Measurements from ENCODE around the gene EPB41L3.
"Not testable (repeated sequence)": the region's sequence is repeated elsewhere in the genome, so short reads cannot be mapped to it uniquely, and the experiment has no call there.

Gene EPB41L3

DNA sequence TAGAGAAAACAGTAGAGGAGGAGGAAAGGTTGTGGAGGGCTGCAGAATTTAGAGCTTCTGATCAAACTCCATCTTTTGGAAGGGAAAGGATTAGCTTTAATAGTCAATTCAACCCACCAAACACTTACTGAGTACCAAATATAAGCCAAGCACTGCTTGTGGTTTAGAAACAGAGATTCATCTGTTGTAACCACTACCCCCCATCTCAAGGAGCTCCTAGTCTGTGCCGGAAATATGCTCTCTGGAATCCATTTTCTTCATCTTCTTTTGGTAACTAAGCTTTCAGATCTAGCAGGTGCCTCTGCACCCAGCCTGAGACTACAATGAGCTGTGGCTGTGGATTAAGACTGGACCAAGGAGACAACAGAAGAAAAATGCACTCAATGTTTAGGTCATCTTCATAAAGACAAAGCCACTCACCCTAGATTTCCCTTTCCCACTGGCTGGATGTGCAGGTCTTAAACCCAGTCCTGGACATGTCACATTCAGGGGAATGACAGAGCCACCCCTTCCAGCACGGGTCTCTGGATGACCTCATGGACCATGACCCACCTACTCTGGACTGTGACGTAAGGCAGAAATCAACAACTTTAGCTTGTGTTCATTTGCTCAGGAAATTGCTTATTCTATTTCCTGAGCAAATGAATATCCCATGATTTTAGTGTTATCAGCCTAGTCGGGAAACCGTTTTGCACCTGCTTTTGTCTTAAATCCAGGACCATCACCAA, 52.9 kb downstream of the EPB41L3 start:
- no peak for DNase-seq

DNA sequence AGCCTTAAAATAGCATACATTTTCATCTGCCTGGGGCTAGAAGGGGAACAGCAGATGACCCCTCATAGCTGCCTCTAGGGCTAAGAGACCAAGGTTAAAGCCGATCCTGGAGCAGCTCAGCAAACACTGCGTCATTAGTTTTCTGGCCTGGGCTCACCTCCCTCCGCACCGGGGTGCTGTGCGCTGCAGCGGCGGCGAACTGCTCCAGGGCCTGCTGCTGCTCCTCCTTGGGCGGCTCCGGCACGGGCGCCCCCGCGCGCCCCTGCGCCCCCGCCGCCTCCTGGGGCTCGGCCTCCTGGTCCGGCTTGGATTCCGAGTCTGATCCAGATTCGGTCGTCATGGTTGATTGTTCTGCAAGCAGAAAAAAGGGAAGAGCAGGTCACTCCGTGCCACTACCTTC, 55.0 kb downstream of the EPB41L3 start:
- DNase-seq: no peak

DNA sequence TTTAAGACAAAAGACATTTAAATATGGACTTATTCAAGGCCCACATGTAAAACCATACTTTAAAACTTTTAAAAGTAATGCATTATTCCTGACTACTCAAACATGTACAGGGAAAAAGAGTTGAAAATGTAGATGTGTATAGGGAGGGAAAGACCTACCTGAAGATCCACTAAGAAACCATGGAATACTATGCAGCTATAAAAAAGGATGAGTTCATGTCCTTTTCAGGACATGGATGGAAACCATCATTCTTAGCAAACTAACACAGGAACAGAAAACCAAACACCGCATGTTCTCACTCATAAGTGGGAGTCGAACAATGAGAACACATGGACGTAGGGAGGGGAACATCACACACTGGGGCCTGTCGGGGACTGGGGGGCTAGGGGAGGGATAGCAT, 55.8 kb downstream of the EPB41L3 start:
- DNase-seq: not testable (repeated sequence)

DNA sequence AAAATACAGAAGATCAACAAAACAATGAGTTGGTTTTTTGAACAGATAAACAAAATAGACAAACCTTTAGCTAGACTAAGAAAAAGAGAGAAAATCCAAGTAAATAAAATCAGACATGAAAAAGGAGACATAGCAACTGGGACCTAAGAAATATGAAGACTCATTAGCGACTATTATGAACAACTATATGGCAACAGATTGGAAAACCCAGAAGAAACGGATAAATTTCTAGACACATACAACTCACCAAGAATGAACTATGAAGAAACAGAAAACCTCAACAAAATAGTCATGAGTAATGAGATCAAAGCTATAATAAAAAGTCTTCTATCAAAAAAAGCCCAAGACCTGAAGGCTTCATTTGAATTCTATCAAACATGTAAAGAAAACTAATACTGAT, 59.3 kb downstream of the EPB41L3 start:
- DNase-seq: no peak

DNA sequence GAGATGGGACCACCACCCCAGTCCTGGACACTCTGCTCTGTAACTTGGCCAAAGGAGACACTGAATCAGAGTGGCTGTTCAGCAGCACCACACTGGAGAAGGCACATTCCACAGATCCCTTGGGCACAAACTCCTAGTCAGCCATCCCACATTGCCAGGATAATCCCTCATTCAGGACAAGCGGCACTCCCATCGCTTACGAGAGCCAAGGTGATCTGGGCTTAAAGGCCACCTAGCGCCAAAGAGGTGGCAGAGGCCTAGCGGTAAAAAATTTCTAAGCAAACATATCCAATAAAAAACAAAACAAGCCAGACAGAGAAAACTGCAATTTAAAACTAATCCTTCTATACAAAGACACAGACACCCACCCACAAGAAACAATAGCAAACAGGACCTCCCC, 62.2 kb downstream of the EPB41L3 start:
- no peak for DNase-seq

DNA sequence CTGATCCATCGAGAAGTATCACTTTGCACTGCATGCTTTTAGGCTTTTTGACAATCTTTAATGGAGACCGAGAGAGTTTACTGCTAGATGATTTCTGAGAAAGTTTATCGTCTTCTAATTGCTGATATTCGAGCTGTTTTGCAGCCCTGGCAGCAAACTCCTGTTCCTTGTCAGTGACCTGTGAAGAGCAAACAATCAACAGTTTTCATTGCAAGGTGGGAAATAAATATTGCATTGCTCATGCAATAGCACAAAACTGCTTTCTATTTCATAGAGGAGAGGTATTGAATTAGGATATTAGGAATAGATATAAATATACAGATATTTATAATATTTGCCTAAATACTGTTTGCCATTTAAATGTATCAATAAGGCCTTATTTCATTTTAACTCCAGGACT, 65.5 kb downstream of the EPB41L3 start:
- DNase-seq: peak; percentile 52

DNA sequence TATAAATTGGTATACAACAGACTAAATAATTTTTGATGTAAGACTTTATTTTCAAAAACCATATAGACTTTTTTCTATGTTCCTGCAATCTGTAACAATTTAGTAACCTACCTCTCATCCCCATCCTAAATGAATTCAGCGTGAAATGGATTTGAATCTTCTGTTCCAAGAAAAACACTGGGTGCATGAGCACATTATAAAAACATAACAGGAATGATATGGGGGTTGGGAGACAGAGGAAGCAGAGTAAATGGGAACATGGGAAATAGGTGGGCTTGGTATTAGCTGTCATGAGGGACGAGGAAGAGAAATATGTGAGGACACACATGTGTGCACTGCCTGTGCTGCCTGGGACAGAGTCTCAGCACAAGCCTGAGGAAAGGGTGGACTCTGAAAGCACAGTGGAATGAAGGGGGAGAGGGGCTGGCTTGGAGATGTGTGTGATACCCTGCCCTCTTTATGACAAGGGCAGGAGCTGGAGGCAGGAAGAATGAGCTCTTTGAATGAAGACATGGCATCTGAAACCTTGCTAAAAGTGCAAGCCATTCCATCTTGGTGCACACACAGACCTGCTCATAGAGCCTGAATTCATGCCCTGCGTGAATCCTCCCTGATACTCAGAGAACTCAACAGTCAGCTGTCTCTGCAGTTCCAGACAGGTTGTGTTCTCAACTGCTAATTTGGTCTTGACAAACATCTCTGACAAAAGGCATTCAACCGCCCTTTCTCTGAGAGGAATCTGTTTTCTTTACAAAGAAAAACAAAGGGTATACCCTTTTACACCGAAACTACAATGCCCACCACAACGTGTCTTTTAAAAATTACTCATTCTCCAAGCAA, 66.6 kb downstream of the EPB41L3 start:
- no peak for DNase-seq

DNA sequence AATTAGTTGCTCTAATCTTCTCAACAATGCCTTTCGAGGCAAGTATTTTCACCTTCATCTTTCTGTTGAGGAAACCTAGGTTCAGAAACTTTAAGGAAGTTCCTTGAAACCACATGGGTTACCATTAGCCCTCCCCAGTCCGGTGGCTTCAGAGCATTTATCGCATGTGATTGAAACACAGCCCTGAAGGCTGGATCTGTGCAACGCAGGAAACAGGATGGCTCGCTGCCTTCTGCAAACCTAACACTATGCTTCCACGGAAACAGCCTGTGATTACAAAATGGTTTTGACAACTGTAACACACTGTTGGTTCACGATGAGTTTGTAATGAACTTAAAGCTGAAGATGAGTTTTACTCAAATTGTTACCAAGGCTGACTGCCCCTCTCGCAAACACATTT, 68.5 kb downstream of the EPB41L3 start:
- no peak for DNase-seq

DNA sequence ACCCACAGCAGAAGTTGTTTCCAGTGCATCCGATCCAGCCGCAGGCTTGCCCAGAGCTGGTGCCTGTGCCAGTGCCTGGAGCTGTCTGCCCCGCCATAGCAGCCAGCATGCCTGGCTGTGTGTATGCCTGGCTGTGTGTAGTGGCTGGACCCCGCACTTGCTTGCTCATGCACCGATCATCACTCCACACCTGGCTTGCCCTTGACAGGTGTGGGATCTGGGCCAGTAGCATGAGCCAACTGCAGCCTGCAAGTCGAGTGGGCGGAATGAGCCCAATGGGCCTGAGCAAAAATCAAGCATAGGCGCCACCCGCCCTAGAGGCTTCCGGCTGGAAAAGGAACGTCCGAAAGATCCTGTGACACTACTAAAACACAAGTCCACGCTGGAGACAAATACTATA, 74.5 kb downstream of the EPB41L3 start:
- no peak for DNase-seq

DNA sequence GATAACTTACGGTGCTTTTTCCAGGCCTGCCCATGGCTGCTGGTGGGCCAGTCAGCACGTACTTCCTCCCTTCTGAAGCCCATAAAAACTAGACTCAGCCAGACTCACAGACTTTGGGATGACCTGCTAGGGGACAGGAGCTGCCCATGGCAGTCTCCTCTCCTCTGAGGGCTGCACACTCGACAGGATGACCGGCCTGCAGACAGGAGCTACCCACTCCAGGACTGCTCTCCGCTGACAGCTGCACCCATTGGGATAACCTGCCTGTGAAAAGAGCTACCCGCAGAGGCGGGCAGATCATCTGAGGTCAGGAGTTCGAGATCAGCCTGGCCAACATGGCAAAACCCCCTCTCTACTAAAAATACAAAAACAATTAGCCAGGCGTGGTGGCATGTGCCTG, 75.4 kb downstream of the EPB41L3 start:
- no peak for DNase-seq

DNA sequence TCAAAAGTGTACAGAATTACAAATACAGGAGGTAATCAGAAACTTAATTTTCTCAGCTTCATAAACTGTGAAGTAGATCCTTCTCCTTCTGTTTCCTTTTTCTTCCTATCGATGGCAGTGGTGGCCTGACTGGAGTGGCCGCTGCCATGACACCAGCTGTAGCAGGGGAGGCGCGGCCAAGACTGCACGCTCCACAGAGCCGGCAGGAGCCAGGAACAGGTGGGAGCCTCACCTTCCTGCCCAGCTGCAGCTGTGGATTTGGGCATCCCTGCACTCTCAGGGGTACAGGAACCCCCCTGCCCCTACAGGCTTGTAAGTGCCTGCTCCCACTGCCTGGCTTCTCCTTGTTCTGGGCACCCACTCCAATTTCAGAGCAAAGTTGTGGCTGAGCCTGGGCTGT, 76.1 kb downstream of the EPB41L3 start:
- no peak for DNase-seq

DNA sequence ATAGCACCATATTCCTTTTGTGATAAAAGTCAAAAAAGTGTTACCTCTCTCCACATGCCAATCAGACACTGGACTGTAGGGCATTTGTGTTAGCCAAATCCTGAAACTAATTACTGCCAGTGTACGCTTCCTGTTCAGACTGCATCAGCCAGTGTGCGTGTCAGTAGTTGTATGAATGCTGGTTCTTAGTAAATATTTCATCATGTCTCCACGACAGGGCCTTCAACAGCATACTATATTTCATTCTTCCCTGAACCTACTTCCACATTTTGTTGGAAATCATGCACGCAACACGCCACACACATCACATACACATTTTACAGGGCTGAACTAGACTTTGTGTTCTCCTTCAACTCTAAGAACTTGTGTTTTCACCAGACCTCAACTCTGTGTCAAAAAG, 77.5 kb downstream of the EPB41L3 start:
- no peak for DNase-seq

DNA sequence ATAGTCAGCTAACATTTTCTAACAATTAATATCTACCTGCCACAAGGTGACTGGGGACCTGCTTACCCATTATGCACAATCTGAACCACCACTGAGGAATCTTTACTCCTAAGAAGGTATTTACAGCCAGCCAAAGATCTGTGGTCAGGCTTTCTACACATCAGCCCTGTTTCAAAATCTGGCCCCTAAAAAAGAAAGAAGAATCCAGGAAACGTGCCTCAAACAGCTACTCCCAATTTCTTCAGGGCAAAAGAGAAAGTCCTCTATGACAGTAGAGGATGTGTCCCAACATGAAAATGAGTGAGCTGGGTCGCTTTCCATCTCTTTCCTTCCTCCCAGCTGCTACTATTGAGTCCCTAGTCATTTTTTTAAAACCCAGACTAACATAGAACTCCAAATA, 79.5 kb downstream of the EPB41L3 start:
- no peak for DNase-seq

DNA sequence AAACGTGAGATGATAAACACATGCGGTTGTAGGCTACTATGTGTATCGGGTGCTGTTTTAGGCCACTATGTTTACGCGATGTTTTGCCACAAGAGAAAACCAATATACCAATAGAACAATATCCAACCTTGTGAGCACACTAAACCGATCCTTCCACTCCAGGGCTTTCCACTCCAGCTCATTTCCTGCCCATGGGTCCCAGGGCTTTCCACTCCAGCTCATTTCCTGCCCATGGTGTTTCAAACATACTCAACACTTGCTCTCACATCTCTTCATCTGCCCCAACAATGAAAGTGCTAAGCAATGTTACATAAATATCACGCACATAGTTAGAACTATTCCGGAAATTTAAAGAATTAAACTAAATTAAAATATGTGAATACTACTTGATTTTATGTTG, 80.0 kb downstream of the EPB41L3 start:
- no peak for DNase-seq

DNA sequence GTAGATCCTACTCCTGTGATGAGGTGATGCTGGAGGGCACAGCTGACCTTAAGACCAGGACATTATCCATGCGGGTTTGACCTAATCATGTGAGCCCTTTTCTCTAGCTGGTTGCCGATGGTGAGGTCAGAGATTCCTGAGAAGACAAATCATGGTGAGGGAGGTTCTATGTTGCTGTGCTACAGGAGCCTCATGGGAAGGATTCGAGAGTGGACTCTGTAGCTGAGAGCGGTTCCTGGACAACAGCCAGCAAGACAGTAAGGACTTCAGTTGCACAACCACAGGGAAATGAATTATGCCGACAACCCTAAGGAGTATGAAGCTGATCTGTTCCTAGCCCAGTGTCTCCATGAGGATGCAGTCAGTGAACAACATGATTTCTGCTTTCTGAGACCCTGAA, 80.4 kb downstream of the EPB41L3 start:
- no peak for DNase-seq

DNA sequence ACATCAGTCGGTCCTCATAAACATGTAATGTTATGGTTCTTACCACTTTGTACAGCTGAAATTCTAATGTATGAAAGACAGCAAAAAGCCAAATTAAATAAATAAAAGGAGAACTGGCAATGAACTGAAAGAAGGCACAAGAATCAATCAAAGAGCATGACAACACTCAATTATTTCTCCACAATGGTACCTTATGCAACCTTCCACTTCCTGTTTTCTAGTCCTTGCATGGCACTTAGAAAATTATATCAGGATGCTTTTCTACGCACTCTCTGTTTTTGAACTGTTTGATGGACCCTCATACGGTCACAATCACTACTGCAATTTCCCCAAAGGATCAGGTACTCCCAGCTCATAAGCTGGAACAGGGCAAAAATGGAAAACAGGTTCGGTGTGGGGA, 81.6 kb downstream of the EPB41L3 start:
- DNase-seq: no peak

DNA sequence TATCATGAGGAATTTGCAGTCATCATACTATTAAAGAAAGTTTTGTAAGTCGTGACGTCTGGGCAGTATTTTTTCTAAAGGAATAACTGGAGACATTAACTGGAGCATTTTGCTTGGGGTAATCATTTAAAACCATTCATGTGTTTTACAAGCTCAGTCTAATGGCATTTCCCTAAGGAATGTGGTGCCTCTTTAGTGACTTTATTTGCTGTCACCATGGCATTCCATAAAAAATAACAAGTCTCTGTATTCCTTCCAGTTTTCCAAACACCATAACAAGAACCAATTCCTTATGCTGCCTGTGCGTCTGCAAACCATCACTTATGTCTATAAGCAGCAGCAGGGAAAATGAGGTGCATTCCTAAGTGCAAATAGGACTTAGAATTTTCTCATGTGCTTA, 82.8 kb downstream of the EPB41L3 start:
- DNase-seq: no peak

DNA sequence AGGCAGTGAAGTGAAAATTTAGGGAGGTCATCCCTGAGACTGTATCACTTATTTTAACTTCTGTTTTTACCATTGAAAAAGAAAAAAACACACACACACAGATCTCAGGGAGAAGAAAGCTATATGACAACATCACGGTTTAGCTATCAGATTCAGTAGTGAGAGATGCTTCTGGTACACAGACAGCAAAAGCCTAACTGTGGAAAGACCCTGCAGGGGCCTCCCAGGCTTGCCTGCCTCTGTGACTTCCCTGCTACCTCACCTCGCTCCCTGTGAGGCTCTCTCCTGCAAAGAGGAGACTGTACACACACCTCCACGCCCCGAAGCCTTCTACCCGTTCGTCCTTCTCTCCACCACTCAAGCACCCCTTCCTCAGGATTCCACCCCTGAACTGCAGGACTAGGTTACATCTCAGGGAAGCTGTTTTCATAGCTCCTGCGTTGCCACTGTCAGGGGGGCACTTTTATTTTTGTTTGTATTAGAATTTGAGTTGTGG, 86.3 kb downstream of the EPB41L3 start:
- no peak for DNase-seq

DNA sequence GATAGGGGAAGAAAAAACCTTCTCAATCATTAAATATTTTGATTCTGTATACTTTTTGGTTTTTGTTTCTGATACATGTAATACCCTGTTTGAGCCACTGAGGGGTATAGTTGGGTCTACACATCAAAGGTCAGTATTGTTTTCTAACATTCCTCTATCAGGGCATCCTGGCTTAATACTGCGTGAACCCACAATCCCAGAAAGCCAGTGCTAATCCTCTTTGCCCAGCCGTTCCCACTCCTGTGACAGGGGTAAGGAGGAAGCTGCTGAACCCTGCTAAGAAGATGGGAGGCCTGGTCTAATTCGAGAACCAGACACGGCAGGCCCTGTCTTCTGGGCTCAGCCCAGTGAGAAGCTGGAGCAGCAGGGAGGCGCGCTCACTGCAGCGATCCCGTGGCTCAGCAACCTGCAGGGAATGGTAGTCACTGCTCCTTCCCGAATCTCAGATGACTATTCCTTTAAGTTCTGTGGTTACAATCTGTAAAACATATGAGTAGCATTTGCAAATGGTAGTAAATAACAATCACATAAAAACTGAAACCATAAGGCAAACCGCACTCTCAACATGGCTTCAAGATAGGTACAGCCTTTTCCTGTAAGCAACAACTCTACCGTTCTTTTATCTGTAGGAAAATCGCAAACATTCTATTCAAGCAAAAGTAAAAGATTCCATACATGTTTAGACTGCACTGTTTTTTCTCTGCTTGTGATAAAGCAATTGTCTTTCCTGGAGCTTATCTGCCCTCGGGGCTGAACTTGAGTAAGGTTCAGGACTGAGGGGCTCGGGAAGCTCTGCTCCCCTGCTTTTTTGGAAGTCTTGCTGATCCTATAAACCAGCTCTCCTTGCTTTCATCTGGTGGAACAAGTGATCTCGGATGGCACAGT, 87.0 kb downstream of the EPB41L3 start:
- peak; percentile 38 for DNase-seq

DNA sequence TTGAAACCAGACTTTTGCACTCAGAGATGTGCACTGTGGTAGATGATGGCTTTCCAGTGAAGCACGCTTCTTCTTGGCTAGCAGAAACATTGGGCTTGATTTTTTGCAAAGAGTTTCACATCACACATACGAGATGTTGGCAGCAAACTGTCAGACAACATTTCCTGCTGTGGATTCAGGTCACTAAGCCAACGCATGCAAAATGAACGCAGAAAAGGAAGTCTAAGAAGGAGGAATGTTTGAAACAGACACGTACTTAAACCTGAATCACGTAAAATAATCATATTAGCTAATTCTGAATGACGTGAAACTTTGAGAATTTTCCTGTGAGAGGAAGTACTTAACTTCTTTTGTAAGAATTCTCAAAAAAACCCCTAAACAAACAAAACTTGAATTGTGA, 88.1 kb downstream of the EPB41L3 start:
- DNase-seq: no peak

DNA sequence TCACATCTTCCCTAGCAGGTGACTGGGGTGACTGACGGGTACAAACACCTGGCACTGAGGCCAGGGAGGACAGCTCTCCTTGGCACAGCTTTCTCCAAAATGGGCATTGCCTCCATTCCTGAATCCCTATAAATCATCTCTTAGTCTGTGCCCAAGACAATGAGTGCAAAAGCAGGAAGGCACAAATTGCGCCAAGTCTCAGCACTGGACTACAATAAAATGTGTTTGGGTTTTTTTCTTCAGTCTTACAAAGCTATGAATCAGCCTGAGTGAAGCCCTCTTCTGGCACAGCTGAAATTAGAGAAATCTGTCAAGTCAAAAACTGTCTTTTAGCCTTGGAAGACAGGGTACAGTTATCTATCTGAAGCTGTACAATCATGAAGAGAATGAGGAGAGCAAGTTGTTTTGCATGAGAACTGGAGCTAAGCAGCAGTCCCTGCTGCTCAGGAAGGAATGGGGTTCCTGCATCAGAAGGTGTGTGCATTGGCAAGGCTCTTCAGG, 90.8 kb downstream of the EPB41L3 start:
- DNase-seq: no peak

DNA sequence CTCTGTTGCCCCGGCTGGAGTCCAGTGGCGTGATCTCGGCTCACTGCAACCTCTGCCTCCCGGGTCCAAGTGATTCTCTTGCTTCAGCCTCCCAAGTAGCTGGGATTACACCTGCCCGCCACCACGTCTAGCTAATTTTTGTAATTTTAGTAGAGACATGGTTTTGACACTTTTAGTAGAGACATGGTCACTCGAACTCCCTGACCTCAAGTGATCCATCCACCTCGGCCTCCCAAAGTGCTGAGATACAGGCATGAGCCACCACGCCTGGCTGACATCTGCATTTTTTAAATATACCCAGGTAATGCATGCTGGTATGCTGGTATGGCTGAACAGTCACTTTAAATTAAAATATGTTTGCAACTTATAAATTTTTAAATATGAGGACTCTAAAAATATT, 91.9 kb downstream of the EPB41L3 start:
- no peak for DNase-seq

DNA sequence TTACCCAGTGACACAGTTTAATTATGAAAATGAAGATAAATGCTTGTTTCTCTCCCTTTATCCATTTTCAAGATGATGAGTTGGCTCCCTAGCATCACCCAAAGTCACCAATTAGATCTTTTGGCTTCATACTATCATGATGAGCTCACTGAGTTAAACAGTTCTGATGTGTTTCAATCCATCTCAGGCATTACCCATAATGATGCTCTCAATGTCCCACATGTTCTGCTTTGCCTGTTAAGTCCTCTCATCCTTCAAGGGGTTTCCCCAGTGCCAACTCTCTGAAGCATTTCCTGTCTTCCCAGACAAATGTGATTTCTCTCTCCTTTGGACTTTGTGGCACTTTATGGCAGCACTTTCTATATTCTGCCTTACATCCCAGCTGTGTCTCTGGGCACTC, 92.6 kb downstream of the EPB41L3 start:
- peak; percentile 25 for DNase-seq

All from DMS53 (cell line).